MCF 10A (cell line): ENCODE results near the gene HGF. TPM values are rescaled to one million over a fixed set of nuclear protein-coding genes. Genes with fewer than 3 reads are reported as not detected.

Source experiments
- BruUV-seq: library from RNA; stranded (reverse); fragments of 400-500 nt; replicated peaks from 2 replicates; lab custom pipeline; 2021; lab: Mats Ljungman, UMichigan
- CTCF ChIA-PET: fragments of 300-600 bp; sonication (Branson Sonifier 250); formaldehyde crosslinking; extraction: SDS; loops from one replicate; lab custom pipeline; 2021; ENCODE audit warnings: antibody characterized with exemption, inconsistent platforms; lab: Yijun Ruan, JAX
- POLR2A ChIA-PET: fragments of 300-600, 350-650 bp; sonication (Branson Sonifier 250); formaldehyde crosslinking; extraction: SDS; loops from one replicate; lab custom pipeline; 2020; ENCODE audit warnings: antibody characterized with exemption, inconsistent platforms; lab: Yijun Ruan, JAX
- DNase-seq: peaks from one replicate; pipeline ENCODE4 v3.0.0-alpha.2; 2018; ENCODE audit not compliant: unreplicated experiment
- H3K27ac Mint-ChIP-seq: one replicate; pipeline ENCODE4 v1.8.0; 2022; ENCODE audit warnings: mild to moderate bottlenecking, low read depth, mixed read lengths; ENCODE audit not compliant: unreplicated experiment
- H3K27me3 Mint-ChIP-seq: one replicate; pipeline ENCODE4 v1.8.0; 2022; ENCODE audit warnings: mixed read lengths; ENCODE audit not compliant: insufficient read depth, unreplicated experiment
- H3K36me3 Mint-ChIP-seq: one replicate; pipeline ENCODE4 v1.8.0; 2022; ENCODE audit warnings: mild to moderate bottlenecking, moderate library complexity, mixed read lengths; ENCODE audit not compliant: insufficient read depth, unreplicated experiment
- H3K4me1 Mint-ChIP-seq: one replicate; pipeline ENCODE4 v1.8.0; 2022; ENCODE audit warnings: mixed read lengths; ENCODE audit not compliant: insufficient read depth, unreplicated experiment
- H3K4me3 Mint-ChIP-seq: one replicate; pipeline ENCODE4 v1.8.0; 2022; ENCODE audit warnings: mild to moderate bottlenecking, moderate library complexity, mixed read lengths; ENCODE audit not compliant: unreplicated experiment
- H3K9me3 Mint-ChIP-seq: one replicate; pipeline ENCODE4 v1.8.0; 2022; ENCODE audit warnings: mixed read lengths; ENCODE audit not compliant: unreplicated experiment
- CTCF ChIP-seq: fragments of 200-600 bp; IDR thresholded peaks from one replicate; pipeline ENCODE4 v1.8.0; 2022; ENCODE audit warnings: antibody characterized with exemption, mild to moderate bottlenecking; ENCODE audit not compliant: unreplicated experiment
- intact Hi-C: fragments of 100-400 bp; cut with micrococcal nuclease; formaldehyde crosslinking; loops from 2 replicates; pipeline ENCODE4 v1.14.1; 2022
- total RNA-seq: library from RNA; stranded (reverse); gene quantifications from 2 replicates; pipeline ENCODE4 v1.2.3, GENCODE V29; 2022

The HGF gene
- total RNA-seq, 1 experiment from 2014 or later, result not detected

GRCh38 chr7:81753392-81753791, 16.5 kb downstream of the HGF start:
- Mint-ChIP-seq H3K9me3 (no peaks in the 10 kb centered on the region), H3K27me3 (peaks cover 82% of the 10 kb centered on the region), H3K36me3 (peaks cover 6% of the 10 kb centered on the region), H3K4me1 (no peaks in the 10 kb centered on the region), H3K4me3 (no peak overlapping the region), H3K27ac (no peak overlapping the region)
- POLR2A ChIA-PET, result no interaction called here
- CTCF ChIA-PET, result interaction anchor here (0.6 to 1.3 kb wide), 2 partner anchors 16 to 38 kb away, joined by 3 read pairs; partner anchors contain the start of gene HGF
- TF ChIP-seq CTCF, result no peak
- BruUV-seq, result no TSS peak
- intact Hi-C loops, result no loop called here
- no peak for DNase-seq

- CTCF ChIA-PET, result interaction anchor here (1.0 kb wide), 1 partner anchor 37 kb away, joined by 4 read pairs; no protein-coding TSS in a partner anchor
- Mint-ChIP-seq H3K4me3 (no peak overlapping the region), H3K36me3 (peaks cover 6% of the 10 kb centered on the region), H3K4me1 (no peaks in the 10 kb centered on the region), H3K27me3 (peaks cover 88% of the 10 kb centered on the region), H3K9me3 (no peaks in the 10 kb centered on the region), H3K27ac (no peak overlapping the region)
- POLR2A ChIA-PET, result interaction anchor here (0.6 kb wide), 1 partner anchor 269 kb away, joined by 3 read pairs; no protein-coding TSS in a partner anchor
- intact Hi-C loops, result no loop called here
- TF ChIP-seq CTCF, result no peak
- no TSS peak for BruUV-seq
- DNase-seq, result no peak
Measured at GRCh38 chr7:81752318-81752714, 17.5 kb downstream of the HGF start.

GRCh38 chr7:81751619-81752317, 18.1 kb downstream of the HGF start:
- intact Hi-C loops, result no loop called here
- POLR2A ChIA-PET, result no interaction called here
- CTCF ChIA-PET, result interaction anchor here (1.0 kb wide), 1 partner anchor 36 kb away, joined by 4 read pairs; no protein-coding TSS in a partner anchor
- no peak overlapping the region for H3K4me3 Mint-ChIP-seq
- no TSS peak for BruUV-seq
- no peak for DNase-seq
- no peak overlapping the region for H3K27ac Mint-ChIP-seq
- H3K9me3 Mint-ChIP-seq, result no peaks in the 10 kb centered on the region
- H3K27me3 Mint-ChIP-seq, result peaks cover 88% of the 10 kb centered on the region
- no peaks in the 10 kb centered on the region for H3K4me1 Mint-ChIP-seq
- H3K36me3 Mint-ChIP-seq, result peaks cover 6% of the 10 kb centered on the region
- TF ChIP-seq CTCF, result no peak

GRCh38 chr7:81745637-81746036, 24.2 kb downstream of the HGF start:
- ChIA-PET CTCF (interaction anchor here (0.5 to 1.8 kb wide), 3 partner anchors 10 to 829 kb away, joined by 3 to 5 read pairs (median 4); no protein-coding TSS in a partner anchor), POLR2A (no interaction called here)
- Mint-ChIP-seq H3K4me1 (no peaks in the 10 kb centered on the region), H3K9me3 (no peaks in the 10 kb centered on the region), H3K4me3 (no peak overlapping the region), H3K27me3 (peaks cover 75% of the 10 kb centered on the region), H3K36me3 (no peaks in the 10 kb centered on the region), H3K27ac (no peak overlapping the region)
- no peak for TF ChIP-seq CTCF
- intact Hi-C loops, result no loop called here
- no TSS peak for BruUV-seq
- DNase-seq, result no peak
